HG02852 (cell line): ENCODE data around the gene PRKN.

Experiments
- ATAC-seq: cut with Tn5 transposase; IDR thresholded peaks from one replicate; pipeline ENCODE4 v1.9.1; 2021; ENCODE audit warnings: mild to moderate bottlenecking, moderate library complexity; ENCODE audit not compliant: unreplicated experiment

PRKN gene

GRCh38 chr6:162153120-162153519 lies 574.4 kb downstream of the PRKN start:
- ATAC-seq = no peak

- ATAC-seq = no peak
These were observed 576.4 kb downstream of the PRKN start for GRCh38 chr6:162151021-162151665.

GRCh38 chr6:162150295-162150694 lies 577.3 kb downstream of the PRKN start:
- ATAC-seq = no peak

- no peak for ATAC-seq
These were observed 577.8 kb downstream of the PRKN start for GRCh38 chr6:162149786-162150185.

GRCh38 chr6:162147805-162148204 lies 579.8 kb downstream of the PRKN start:
- no peak for ATAC-seq

- ATAC-seq = no peak
These were observed 580.3 kb downstream of the PRKN start for GRCh38 chr6:162147281-162147680.

GRCh38 chr6:162140251-162140852 lies 587.2 kb downstream of the PRKN start:
- ATAC-seq = no peak

GRCh38 chr6:162125659-162126058 lies 601.9 kb downstream of the PRKN start:
- ATAC-seq = no peak

- no peak for ATAC-seq
These were observed 602.7 kb downstream of the PRKN start for GRCh38 chr6:162124710-162125435.

GRCh38 chr6:162123797-162124196 lies 603.8 kb downstream of the PRKN start:
- no peak for ATAC-seq

GRCh38 chr6:162119341-162119740 lies 608.2 kb downstream of the PRKN start:
- ATAC-seq = no peak

- no peak for ATAC-seq
These were observed 608.9 kb downstream of the PRKN start for GRCh38 chr6:162118706-162119105.

GRCh38 chr6:162116902-162117525 lies 610.6 kb downstream of the PRKN start:
- no peak for ATAC-seq

- no peak for ATAC-seq
These were observed 618.0 kb downstream of the PRKN start for GRCh38 chr6:162109480-162110050.

GRCh38 chr6:162108041-162108440 lies 619.5 kb downstream of the PRKN start:
- ATAC-seq = no peak

- no peak for ATAC-seq
These were observed 627.5 kb downstream of the PRKN start for GRCh38 chr6:162100096-162100495.

- no peak for ATAC-seq
These were observed 627.9 kb downstream of the PRKN start for GRCh38 chr6:162099685-162100084.

GRCh38 chr6:162092816-162093502 lies 634.6 kb downstream of the PRKN start:
- ATAC-seq = no peak

- ATAC-seq = no peak
These were observed 636.8 kb downstream of the PRKN start for GRCh38 chr6:162090734-162091133.

GRCh38 chr6:162088091-162088490 lies 639.5 kb downstream of the PRKN start:
- no peak for ATAC-seq

- no peak for ATAC-seq
These were observed 642.0 kb downstream of the PRKN start for GRCh38 chr6:162085561-162085960.
